GM12801 (cell line): ENCODE measurements around the gene ACACA.

Source experiments
- TF ChIP-seq, protein P1 (sequence below): IDR thresholded peaks from one replicate; pipeline ENCODE4 v1.5.1; 2011; ENCODE audit warnings: control low read depth; ENCODE audit not compliant: insufficient read length; ENCODE audit errors: extremely low read depth

Gene ACACA

DNA sequence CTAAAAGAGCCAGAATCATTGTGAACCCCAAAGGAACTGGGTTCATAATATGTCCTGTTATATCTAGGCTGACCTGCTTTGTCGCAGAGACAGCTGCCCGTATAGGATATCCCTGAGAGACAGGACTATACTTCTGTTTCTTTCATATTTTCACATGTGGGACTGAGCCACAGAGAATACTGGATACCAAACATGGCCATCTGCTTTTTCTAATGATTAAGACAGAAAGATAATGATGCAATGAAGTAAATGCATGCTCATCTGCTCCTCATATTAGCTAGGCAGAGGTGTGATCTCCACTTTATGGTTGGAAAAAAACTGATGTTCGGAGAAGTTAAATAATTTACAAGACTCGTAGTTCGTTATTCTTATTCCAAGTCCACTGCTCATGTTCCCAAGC, 297.5 kb downstream of the ACACA start:
- TF ChIP-seq, protein P1, sequence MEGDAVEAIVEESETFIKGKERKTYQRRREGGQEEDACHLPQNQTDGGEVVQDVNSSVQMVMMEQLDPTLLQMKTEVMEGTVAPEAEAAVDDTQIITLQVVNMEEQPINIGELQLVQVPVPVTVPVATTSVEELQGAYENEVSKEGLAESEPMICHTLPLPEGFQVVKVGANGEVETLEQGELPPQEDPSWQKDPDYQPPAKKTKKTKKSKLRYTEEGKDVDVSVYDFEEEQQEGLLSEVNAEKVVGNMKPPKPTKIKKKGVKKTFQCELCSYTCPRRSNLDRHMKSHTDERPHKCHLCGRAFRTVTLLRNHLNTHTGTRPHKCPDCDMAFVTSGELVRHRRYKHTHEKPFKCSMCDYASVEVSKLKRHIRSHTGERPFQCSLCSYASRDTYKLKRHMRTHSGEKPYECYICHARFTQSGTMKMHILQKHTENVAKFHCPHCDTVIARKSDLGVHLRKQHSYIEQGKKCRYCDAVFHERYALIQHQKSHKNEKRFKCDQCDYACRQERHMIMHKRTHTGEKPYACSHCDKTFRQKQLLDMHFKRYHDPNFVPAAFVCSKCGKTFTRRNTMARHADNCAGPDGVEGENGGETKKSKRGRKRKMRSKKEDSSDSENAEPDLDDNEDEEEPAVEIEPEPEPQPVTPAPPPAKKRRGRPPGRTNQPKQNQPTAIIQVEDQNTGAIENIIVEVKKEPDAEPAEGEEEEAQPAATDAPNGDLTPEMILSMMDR: no peak

DNA sequence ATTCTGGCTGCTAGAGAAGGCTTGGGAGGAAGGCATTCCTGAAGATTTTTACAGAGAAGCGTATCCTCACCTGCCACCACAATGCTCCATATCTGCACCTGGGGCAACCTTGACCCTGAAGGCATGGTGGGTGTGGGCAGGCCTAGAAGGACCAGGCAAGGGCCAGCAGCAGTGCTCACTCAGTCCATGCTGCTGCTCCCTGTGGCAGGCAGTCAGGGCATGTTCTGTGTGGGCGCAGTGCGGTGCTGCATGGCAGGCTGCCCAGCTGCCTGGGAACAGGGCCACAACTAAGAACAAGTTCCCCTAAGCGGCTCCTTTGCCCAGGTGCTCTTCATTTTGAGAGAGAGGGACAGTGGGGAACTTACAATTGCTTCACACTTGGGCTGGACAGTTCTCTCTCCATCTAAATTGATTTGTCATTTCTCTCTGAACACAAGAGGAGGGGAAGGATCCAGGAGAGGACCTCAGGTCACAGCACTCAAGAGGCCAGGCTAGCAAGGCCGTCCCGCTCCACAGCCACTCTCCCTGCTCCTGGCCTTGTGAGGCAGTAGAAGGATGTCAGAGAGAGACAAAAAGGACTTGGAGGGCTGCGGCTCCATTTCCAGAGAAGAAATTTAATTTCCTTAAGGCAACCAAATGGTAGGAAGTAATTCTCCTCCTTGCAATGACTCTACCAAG, 299.1 kb downstream of the ACACA start:
- TF ChIP-seq, protein P1: no peak

DNA sequence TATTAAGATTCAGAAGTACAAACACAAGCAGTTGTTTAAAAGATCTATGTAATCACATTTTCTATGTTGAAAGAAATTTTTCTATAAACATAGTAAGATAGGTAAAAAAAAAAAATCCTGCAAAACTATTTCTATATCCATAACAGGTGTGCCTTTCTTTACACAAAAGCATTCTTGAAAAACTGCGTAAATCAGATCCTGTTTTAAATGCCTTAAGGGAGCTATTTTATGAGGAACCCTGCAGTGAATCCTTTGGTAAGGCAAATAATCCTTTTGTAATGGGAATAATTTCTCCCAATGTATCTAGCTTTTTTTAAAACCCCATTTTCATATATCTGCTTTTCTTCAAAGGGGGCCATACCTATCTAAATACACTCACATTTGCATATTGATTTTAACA, 300.6 kb downstream of the ACACA start:
- TF ChIP-seq, protein P1: no peak

DNA sequence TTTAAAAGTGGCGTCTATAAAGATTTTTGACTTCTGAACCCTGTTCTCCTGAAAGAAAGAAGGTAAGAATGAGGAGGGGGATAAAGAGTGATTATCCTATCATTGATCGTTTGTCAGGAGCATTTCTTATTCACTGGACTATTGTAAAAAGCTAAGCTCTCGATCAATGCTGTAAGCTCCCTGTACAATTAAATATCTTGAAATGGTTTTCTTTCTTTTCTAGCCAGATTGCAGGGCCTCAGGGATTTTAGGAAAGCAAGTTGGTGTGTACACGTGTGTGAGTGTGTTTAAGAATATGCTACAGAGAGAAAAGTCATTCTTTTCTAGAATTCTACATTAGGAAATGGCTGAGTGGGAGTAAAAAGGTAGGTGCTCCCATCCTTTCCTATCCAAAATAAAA, 303.4 kb downstream of the ACACA start:
- TF ChIP-seq, protein P1: no peak

DNA sequence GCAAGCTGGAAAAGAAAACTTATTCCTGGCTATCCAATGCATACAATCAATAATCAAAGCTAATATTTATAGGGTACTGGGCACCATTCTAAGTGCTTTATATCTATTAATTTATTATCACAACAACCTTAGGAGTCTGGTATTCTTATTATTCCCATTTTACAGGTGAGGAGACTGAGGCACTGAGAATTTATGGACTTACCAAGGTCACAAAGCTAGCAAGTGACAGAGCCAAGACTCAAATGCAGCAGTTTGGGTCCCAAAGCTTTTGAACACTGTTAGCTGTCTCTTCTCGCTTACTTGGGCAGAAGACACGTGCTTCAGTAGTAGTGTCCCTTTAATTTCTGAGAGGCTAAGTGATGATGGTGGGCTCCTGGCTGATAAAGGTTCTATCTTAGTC, 305.3 kb downstream of the ACACA start:
- TF ChIP-seq, protein P1: no peak

DNA sequence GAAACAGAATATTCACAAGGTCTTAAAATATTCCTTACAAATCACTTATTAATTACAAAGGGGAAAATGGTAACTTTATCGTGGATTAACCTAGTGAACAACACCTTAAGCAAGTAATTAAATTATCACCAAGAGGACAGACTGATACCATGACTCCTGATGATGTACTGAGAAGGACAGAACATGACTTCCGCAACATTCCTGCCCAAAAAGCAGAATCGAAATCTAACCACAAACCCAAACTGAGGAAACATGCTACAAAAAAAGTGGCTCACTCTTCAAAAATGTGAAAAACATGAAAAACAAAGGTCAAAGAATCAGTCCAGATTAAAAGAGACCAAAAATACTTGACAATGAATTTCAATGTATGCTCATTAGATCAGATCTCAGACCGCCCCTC, 306.4 kb downstream of the ACACA start:
- TF ChIP-seq, protein P1: no peak

DNA sequence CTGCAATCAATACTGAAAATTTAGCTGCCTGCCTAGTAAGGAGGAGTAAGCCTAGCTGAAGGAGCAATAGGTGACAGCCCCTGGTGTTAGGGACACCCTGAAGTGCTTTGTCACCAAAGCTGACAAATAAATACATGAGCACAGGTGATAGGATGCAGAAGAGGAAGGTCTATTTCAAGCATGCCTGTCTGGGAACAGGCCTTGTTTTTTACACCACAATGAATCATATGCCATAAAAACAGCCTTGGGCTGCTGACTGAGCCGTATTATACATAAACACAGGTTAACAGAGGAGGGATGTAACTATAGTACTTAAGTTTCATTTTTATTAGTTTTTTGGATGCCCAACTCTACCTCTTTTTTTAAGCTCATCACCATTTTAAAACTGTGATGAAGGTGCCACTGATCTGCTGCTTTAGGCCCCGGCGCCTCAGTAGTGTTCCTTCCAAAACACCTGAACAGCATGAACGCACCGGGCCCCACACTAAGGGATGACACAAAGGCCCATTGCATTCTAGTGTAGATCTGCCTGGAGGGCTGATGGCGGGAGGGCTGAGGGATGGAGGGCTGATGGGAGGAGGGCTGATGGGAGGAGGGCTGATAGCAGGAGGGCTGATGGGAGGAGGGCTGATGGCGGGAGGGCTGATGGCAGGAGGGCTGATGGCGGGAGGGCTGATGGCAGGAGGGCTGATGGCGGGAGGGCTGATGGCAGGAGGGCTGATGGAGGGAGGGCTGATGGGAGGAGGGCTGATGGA, 307.5 kb downstream of the ACACA start:
- TF ChIP-seq, protein P1: no peak
